PC-3 (cell line): Measurements from ENCODE around the gene MAP2. TPM values are rescaled to one million over a fixed set of nuclear protein-coding genes. Genes with fewer than 3 reads are reported as not detected.

Experiments
- ATAC-seq: fragments of 200-7000 bp; cut with Tn5 transposase; 2 replicates; pipeline ENCODE4 v1.9.1; 2020; ENCODE audit warnings: mild to moderate bottlenecking, moderate library complexity
- BruUV-seq: library from RNA; stranded (reverse); fragments of 400-500 nt; replicated peaks from 2 replicates; lab custom pipeline; 2021; lab: Mats Ljungman, UMichigan
- CTCF ChIA-PET: fragments of 300-600 bp; sonication (Branson Sonifier 250); formaldehyde crosslinking; loops from one replicate; lab custom pipeline; 2022; ENCODE audit warnings: antibody characterized with exemption; lab: Charles Lee
- POLR2A ChIA-PET: fragments of 300-600 bp; sonication (Branson Sonifier 250); formaldehyde crosslinking; loops from one replicate; lab custom pipeline; 2022; ENCODE audit warnings: antibody characterized with exemption; ENCODE audit not compliant: unreplicated experiment; lab: Charles Lee
- DNase-seq: peaks from one replicate; pipeline ENCODE4 v3.0.0-alpha.2; 2015
- H2AFZ ChIP-seq: fragments of 300-600 bp; sonication (generic); 2 replicates; pipeline ENCODE4 v1.6.0; 2016; ENCODE audit warnings: antibody characterized with exemption, low read length
- H3F3A ChIP-seq: fragments of 300-600 bp; sonication (generic); one replicate; pipeline ENCODE4 v1.6.0; 2017; ENCODE audit warnings: antibody characterized with exemption, low read length, control low read depth, mild to moderate bottlenecking; ENCODE audit not compliant: unreplicated experiment
- H3K27ac ChIP-seq: fragments of 300-600 bp; sonication (generic); 2 replicates; pipeline ENCODE4 v1.5.1; 2016; ENCODE audit warnings: mild to moderate bottlenecking, low read length
- H3K27me3 ChIP-seq: fragments of 300-600 bp; sonication (generic); 2 replicates; pipeline ENCODE4 v1.6.1; 2016; ENCODE audit warnings: low read length, mixed read lengths
- H3K36me3 ChIP-seq: fragments of 300-600 bp; sonication (generic); 2 replicates; pipeline ENCODE4 v1.6.1; 2016; ENCODE audit warnings: low read depth, mixed run types, low read length, mixed read lengths
- H3K4me1 ChIP-seq: fragments of 300-600 bp; sonication (generic); 2 replicates; pipeline ENCODE4 v1.5.1; 2016; ENCODE audit warnings: low read length; ENCODE audit not compliant: insufficient read depth
- H3K4me2 ChIP-seq: fragments of 300-600 bp; sonication (generic); 2 replicates; pipeline ENCODE4 v1.6.0; 2016; ENCODE audit warnings: low read length
- H3K4me3 ChIP-seq: fragments of 300-600 bp; sonication (generic); 2 replicates; pipeline ENCODE4 v1.5.1; 2016; ENCODE audit warnings: mild to moderate bottlenecking, low read length, mixed read lengths
- H3K79me2 ChIP-seq: fragments of 300-600 bp; sonication (generic); 2 replicates; pipeline ENCODE4 v1.6.1; 2017; ENCODE audit warnings: low read length, mixed read lengths
- H3K9ac ChIP-seq: fragments of 300-600 bp; sonication (generic); 2 replicates; pipeline ENCODE4 v1.6.0; 2016; ENCODE audit warnings: mild to moderate bottlenecking, low read length
- H3K9me2 ChIP-seq: fragments of 300-600 bp; sonication (generic); replicated peaks from 2 replicates; pipeline ENCODE4 v1.6.1; 2016; ENCODE audit warnings: mixed run types, low read length, mixed read lengths
- H3K9me3 ChIP-seq: fragments of 300-600 bp; sonication (generic); 2 replicates; pipeline ENCODE4 v1.6.1; 2016; ENCODE audit warnings: low read length, mixed read lengths
- H4K20me1 ChIP-seq: fragments of 300-600 bp; sonication (generic); 2 replicates; pipeline ENCODE4 v1.6.1; 2016; ENCODE audit warnings: low read length, mixed read lengths
- CTCF ChIP-seq: fragments of 300-600 bp; sonication (generic); conservative IDR thresholded peaks from 2 replicates; pipeline ENCODE4 v1.5.1; 2017; ENCODE audit warnings: antibody characterized with exemption, low read depth, mild to moderate bottlenecking, low read length
- EZH2 ChIP-seq: fragments of 300-600 bp; sonication (generic); IDR thresholded peaks from one replicate; pipeline ENCODE4 v1.6.1; 2017; ENCODE audit warnings: antibody characterized with exemption, mild to moderate bottlenecking, low read length; ENCODE audit not compliant: unreplicated experiment
- EZH2phosphoT487 ChIP-seq: fragments of 300-600 bp; sonication (generic); IDR thresholded peaks from 2 replicates; pipeline ENCODE4 v1.6.1; 2018; ENCODE audit warnings: mild to moderate bottlenecking, antibody characterized with exemption, low read length, borderline replicate concordance
- intact Hi-C: fragments of 100-400 bp; cut with micrococcal nuclease; formaldehyde crosslinking; loops from 2 replicates; pipeline ENCODE4 v1.9.0; 2023
- total RNA-seq: library from RNA; depleted of rRNA; stranded (reverse); fragments of >200 nt; gene quantifications from 2 replicates; pipeline ENCODE4 v1.2.3, GENCODE V29; 2014

MAP2 gene
- total RNA-seq, 1 experiment from 2014 or later = 2.1 TPM

GRCh38 chr2:209413311-209414014 is 10.4 kb upstream of the MAP2 start:
- no TSS peak for BruUV-seq
- intact Hi-C loops = no loop called here
- no peak overlapping the region for H3K4me2 ChIP-seq
- H3K27ac ChIP-seq = no peak overlapping the region
- H3K79me2 ChIP-seq = no peaks in the 10 kb centered on the region
- H3K9me3 ChIP-seq = no peaks in the 10 kb centered on the region
- H3K9me2 ChIP-seq = no peaks in the 10 kb centered on the region
- TF ChIP-seq CTCF = no peak
- TF ChIP-seq EZH2 = no peak
- no peak for TF ChIP-seq EZH2phosphoT487
- H2AFZ ChIP-seq = no peak overlapping the region
- no peaks in the 10 kb centered on the region for H3K4me1 ChIP-seq
- no peaks in the 10 kb centered on the region for H3K36me3 ChIP-seq
- DNase-seq = no peak
- no peak for ATAC-seq
- no peak overlapping the region for H3K9ac ChIP-seq
- no peaks in the 10 kb centered on the region for H3F3A ChIP-seq
- H3K27me3 ChIP-seq = no peaks in the 10 kb centered on the region
- CTCF ChIA-PET = no interaction called here
- H3K4me3 ChIP-seq = no peak overlapping the region
- no peaks in the 10 kb centered on the region for H4K20me1 ChIP-seq
- POLR2A ChIA-PET = no interaction called here

- Histone ChIP-seq H3K27me3 (no peaks in the 10 kb centered on the region), H3K4me2 (no peak overlapping the region), H3K4me3 (no peak overlapping the region), H3F3A (no peaks in the 10 kb centered on the region), H3K9me3 (no peaks in the 10 kb centered on the region), H2AFZ (no peak overlapping the region), H3K36me3 (no peaks in the 10 kb centered on the region), H3K9me2 (no peaks in the 10 kb centered on the region), H4K20me1 (no peaks in the 10 kb centered on the region), H3K9ac (no peak overlapping the region), H3K4me1 (no peaks in the 10 kb centered on the region), H3K27ac (no peak overlapping the region), H3K79me2 (no peaks in the 10 kb centered on the region)
- ChIA-PET POLR2A (no interaction called here), CTCF (no interaction called here)
- ATAC-seq (no peak), DNase-seq (no peak)
- BruUV-seq = no TSS peak
- TF ChIP-seq EZH2phosphoT487 (no peak), CTCF (no peak), EZH2 (no peak)
- intact Hi-C loops = no loop called here
Measured at GRCh38 chr2:209416913-209417312, 6.9 kb upstream of the MAP2 start.

- Histone ChIP-seq H3K27ac (no peak overlapping the region), H3K9me3 (no peaks in the 10 kb centered on the region), H3K4me3 (no peak overlapping the region), H3F3A (no peaks in the 10 kb centered on the region), H3K27me3 (no peaks in the 10 kb centered on the region), H2AFZ (no peak overlapping the region), H3K9me2 (no peaks in the 10 kb centered on the region), H4K20me1 (no peaks in the 10 kb centered on the region), H3K4me2 (no peak overlapping the region), H3K9ac (no peak overlapping the region), H3K79me2 (no peaks in the 10 kb centered on the region), H3K36me3 (no peaks in the 10 kb centered on the region), H3K4me1 (peaks cover 21% of the 10 kb centered on the region)
- CTCF ChIA-PET = no interaction called here
- POLR2A ChIA-PET = no interaction called here
- no peak for DNase-seq
- BruUV-seq = no TSS peak
- ATAC-seq = no peak
- TF ChIP-seq CTCF (no peak), EZH2 (no peak), EZH2phosphoT487 (no peak)
- intact Hi-C loops = loop anchor here (5.0 kb wide), 1 partner anchor 1015 kb away; the partner anchor contains the start of gene PTH2R
Measured at GRCh38 chr2:209422191-209422754, 1.6 kb upstream of the MAP2 start.
